H9 (cell line): Measurements from ENCODE around the gene MAP6. TPM values are rescaled to one million over a fixed set of nuclear protein-coding genes. Genes with fewer than 3 reads are reported as not detected.

Experiments used
- DNase-seq: peaks from one replicate; pipeline ENCODE4 v3.0.0-alpha.2; 2017
- H2AFZ ChIP-seq: one replicate; pipeline ENCODE4 v1.6.1; 2013; ENCODE audit warnings: mild to moderate bottlenecking, low read length, control low read depth, moderate library complexity
- H2AK5ac ChIP-seq: 2 replicates; pipeline ENCODE4 v1.6.1; 2013; ENCODE audit warnings: low read length, control low read depth, mixed read lengths; ENCODE audit not compliant: insufficient read length
- H2BK120ac ChIP-seq: one replicate; pipeline ENCODE4 v1.6.1; 2013; ENCODE audit warnings: low read depth, mild to moderate bottlenecking, low read length, control low read depth, inconsistent platforms; ENCODE audit not compliant: poor library complexity, severe bottlenecking
- H2BK12ac ChIP-seq: 2 replicates; pipeline ENCODE4 v1.6.1; 2013; ENCODE audit warnings: low read length, control low read depth, mixed read lengths, low read depth; ENCODE audit not compliant: insufficient read length
- H2BK15ac ChIP-seq: 2 replicates; pipeline ENCODE4 v1.6.1; 2013; ENCODE audit warnings: low read depth, low read length, control low read depth
- H2BK20ac ChIP-seq: one replicate; pipeline ENCODE4 v1.6.1; 2013; ENCODE audit warnings: low read depth, mild to moderate bottlenecking, low read length, control low read depth, inconsistent platforms; ENCODE audit not compliant: poor library complexity, severe bottlenecking
- H2BK5ac ChIP-seq: 2 replicates; pipeline ENCODE4 v1.6.1; 2013; ENCODE audit warnings: low read length, control low read depth, mixed read lengths; ENCODE audit not compliant: insufficient read length
- H3K14ac ChIP-seq: 2 replicates; pipeline ENCODE4 v1.6.1; 2013; ENCODE audit warnings: low read length, control low read depth; ENCODE audit not compliant: insufficient read depth
- H3K18ac ChIP-seq: 2 replicates; pipeline ENCODE4 v1.6.1; 2013; ENCODE audit warnings: low read depth, mild to moderate bottlenecking, mixed read lengths, low read length, control low read depth; ENCODE audit not compliant: insufficient read length
- H3K23ac ChIP-seq: 2 replicates; pipeline ENCODE4 v1.6.1; 2013; ENCODE audit warnings: low read length, control low read depth, mixed read lengths, low read depth; ENCODE audit not compliant: insufficient read length
- H3K23me2 ChIP-seq: 2 replicates; pipeline ENCODE4 v1.6.1; 2013; ENCODE audit warnings: low read depth, mild to moderate bottlenecking, mixed read lengths, low read length, control low read depth; ENCODE audit not compliant: insufficient read length, poor library complexity, severe bottlenecking
- H3K27ac ChIP-seq: 2 replicates; pipeline ENCODE4 v1.5.1; 2013; ENCODE audit warnings: low read length, control low read depth, mixed read lengths, low read depth; ENCODE audit not compliant: insufficient read length
- H3K27me3 ChIP-seq: 2 replicates; pipeline ENCODE4 v1.6.1; 2013; ENCODE audit warnings: low read length, control low read depth, inconsistent platforms; ENCODE audit not compliant: insufficient read depth
- H3K4ac ChIP-seq: 2 replicates; pipeline ENCODE4 v1.6.1; 2013; ENCODE audit warnings: low read depth, mild to moderate bottlenecking, control low read depth, inconsistent platforms, low read length, moderate library complexity
- H3K4me1 ChIP-seq: 2 replicates; pipeline ENCODE4 v1.6.1; 2013; ENCODE audit warnings: low read length, control low read depth, inconsistent platforms; ENCODE audit not compliant: insufficient read depth
- H3K4me2 ChIP-seq: 2 replicates; pipeline ENCODE4 v1.6.1; 2013; ENCODE audit warnings: low read length, control low read depth, mixed read lengths; ENCODE audit not compliant: insufficient read length, insufficient read depth
- H3K56ac ChIP-seq: 2 replicates; pipeline ENCODE4 v1.6.1; 2013; ENCODE audit warnings: low read depth, mild to moderate bottlenecking, mixed read lengths, low read length, control low read depth; ENCODE audit not compliant: insufficient read length
- H3K79me1 ChIP-seq: 2 replicates; pipeline ENCODE4 v1.6.1; 2013; ENCODE audit warnings: low read depth, mild to moderate bottlenecking, moderate library complexity, low read length, control low read depth, inconsistent platforms; ENCODE audit not compliant: insufficient read depth, poor library complexity, severe bottlenecking
- H3K79me2 ChIP-seq: 2 replicates; pipeline ENCODE4 v1.6.1; 2013; ENCODE audit warnings: low read length, control low read depth, inconsistent platforms; ENCODE audit not compliant: insufficient read depth
- H3K9ac ChIP-seq: 2 replicates; pipeline ENCODE4 v1.6.1; 2013; ENCODE audit warnings: low read length, control low read depth, mixed read lengths; ENCODE audit not compliant: insufficient read length; ENCODE audit errors: extremely low read depth
- H3K9me3 ChIP-seq: one replicate; pipeline ENCODE4 v1.6.1; 2013; ENCODE audit warnings: low read depth, low read length, inconsistent platforms; ENCODE audit not compliant: control insufficient read depth
- H3T11ph ChIP-seq: one replicate; pipeline ENCODE4 v1.6.1; 2013; ENCODE audit warnings: mild to moderate bottlenecking, low read length, control low read depth, inconsistent platforms
- H4K20me1 ChIP-seq: one replicate; pipeline ENCODE4 v1.6.1; 2013; ENCODE audit not compliant: control insufficient read depth, insufficient read length, insufficient read depth
- H4K5ac ChIP-seq: 2 replicates; pipeline ENCODE4 v1.6.1; 2013; ENCODE audit warnings: low read depth, mild to moderate bottlenecking, mixed read lengths, low read length, control low read depth; ENCODE audit not compliant: insufficient read length
- H4K8ac ChIP-seq: replicated peaks from 2 replicates; pipeline ENCODE4 v1.6.1; 2013; ENCODE audit warnings: low read length, control low read depth, mixed read lengths, low read depth; ENCODE audit not compliant: insufficient read length
- H4K91ac ChIP-seq: 2 replicates; pipeline ENCODE4 v1.6.1; 2013; ENCODE audit warnings: low read depth, mild to moderate bottlenecking, moderate library complexity, mixed read lengths, low read length, control low read depth; ENCODE audit not compliant: insufficient read length
- H3K27ac Mint-ChIP-seq, 3 experiments: 2 replicates in 2 of 3; 3 replicates in 1 of 3; pipeline ENCODE4 v1.8.0; 2020 to 2021; ENCODE audit warnings: mixed read lengths in 3 of 3, mild to moderate bottlenecking in 1 of 3, moderate library complexity in 1 of 3
- H3K27me3 Mint-ChIP-seq: 2 replicates; pipeline ENCODE4 v1.8.0; 2021; ENCODE audit warnings: low read depth, mild to moderate bottlenecking, moderate library complexity, mixed read lengths
- H3K36me3 Mint-ChIP-seq, 3 experiments: 2 replicates in 2 of 3; 3 replicates in 1 of 3; pipeline ENCODE4 v1.8.0; 2020 to 2021; ENCODE audit warnings: low read depth in 3 of 3, mixed read lengths in 3 of 3; ENCODE audit not compliant: insufficient read depth in 1 of 3
- H3K4me1 Mint-ChIP-seq, 2 experiments: 2 replicates each; pipeline ENCODE4 v1.8.0; 2020; ENCODE audit warnings: mixed read lengths in 2 of 2
- H3K4me3 Mint-ChIP-seq, 2 experiments: 2 replicates in 1 of 2; 3 replicates in 1 of 2; pipeline ENCODE4 v1.8.0; 2020 to 2021; ENCODE audit warnings: mild to moderate bottlenecking in 2 of 2, mixed read lengths in 2 of 2, moderate library complexity in 1 of 2
- H3K9me3 Mint-ChIP-seq, 2 experiments: 2 replicates in 1 of 2; 3 replicates in 1 of 2; pipeline ENCODE4 v1.8.0; 2020; ENCODE audit warnings: mild to moderate bottlenecking in 2 of 2, mixed read lengths in 2 of 2, moderate library complexity in 1 of 2
- CTCF ChIP-seq: fragments of 200-600 bp; sonication (generic); conservative IDR thresholded peaks from 3 replicates; pipeline ENCODE4 v1.8.0; 2021; ENCODE audit warnings: antibody characterized with exemption, mild to moderate bottlenecking
- WGBS: extraction: QIAGEN DNeasy Blood & Tissue Kit; methylation state at CpG from one replicate; pipeline ENCODE4 v1.1.7; 2013; ENCODE audit warnings: missing lambda C conversion rate, low lambda C conversion rate, mixed read lengths; ENCODE audit not compliant: insufficient read length; ENCODE audit errors: extremely low coverage; 5-methylcytosine and 5-hydroxymethylcytosine counted together
- total RNA-seq: library from RNA; stranded (reverse); gene quantifications from 2 replicates; pipeline ENCODE4 v1.2.1, GENCODE V29; 2021

MAP6 gene
- total RNA-seq, 1 experiment from 2014 or later: 0.77 TPM

GRCh38 chr11:75650167-75650723 lies 18.6 kb downstream of the MAP6 start:
- TF ChIP-seq CTCF: no peak
- Histone ChIP-seq H4K91ac (no peak overlapping the region), H3K23me2 (no peaks in the 10 kb centered on the region), H3K14ac (no peak overlapping the region), H2BK12ac (no peak overlapping the region), H3K4me2 (no peak overlapping the region), H3K9me3 (no peaks in the 10 kb centered on the region), H3K4ac (no peak overlapping the region), H3T11ph (no peak overlapping the region), H2BK120ac (no peak overlapping the region), H2AFZ (no peak overlapping the region), H3K9ac (no peak overlapping the region), H4K8ac (no peak overlapping the region), H3K27ac (no peak overlapping the region), H3K56ac (no peak overlapping the region), H2BK15ac (no peak overlapping the region), H3K23ac (no peak overlapping the region), H4K5ac (no peak overlapping the region), H3K27me3 (no peaks in the 10 kb centered on the region), H3K79me1 (no peaks in the 10 kb centered on the region), H2BK5ac (no peak overlapping the region), H3K79me2 (no peaks in the 10 kb centered on the region), H3K4me1 (no peaks in the 10 kb centered on the region), H2BK20ac (no peak overlapping the region), H3K18ac (no peak overlapping the region), H2AK5ac (no peak overlapping the region), H4K20me1 (no peaks in the 10 kb centered on the region)
- no peak overlapping the region for H3K4me3 Mint-ChIP-seq
- H3K27me3 Mint-ChIP-seq: peaks cover 2% of the 10 kb centered on the region
- H3K9me3 Mint-ChIP-seq: no peaks in the 10 kb centered on the region
- H3K4me1 Mint-ChIP-seq: peaks cover under 1 to 6% of the 10 kb centered on the region in 2 experiments; a peak in 3 of 4 replicates
- H3K36me3 Mint-ChIP-seq: no peaks in the 10 kb centered on the region
- WGBS: no CpG with 5 or more reads among the region's 3 CpGs
- H3K27ac Mint-ChIP-seq: no peak overlapping the region
- DNase-seq: no peak
